H1 (cell line): ENCODE results near the gene TMCC3.

Source experiments
- POLR2A ChIP-seq, 2 experiments: IDR thresholded peaks; 1 replicate in 1 of 2; 2 replicates in 1 of 2; pipeline ENCODE4 v1.6.1; 2011; ENCODE audit warnings: low read depth in 2 of 2, low read length in 2 of 2, mild to moderate bottlenecking in 2 of 2; ENCODE audit errors: control extremely low read depth in 1 of 2
- YY1 ChIP-seq: IDR thresholded peaks from 2 replicates; pipeline ENCODE4 v1.6.1; 2011; ENCODE audit warnings: low read depth, mild to moderate bottlenecking, low read length
- TF ChIP-seq, protein P1 (sequence below): IDR thresholded peaks from 2 replicates; pipeline ENCODE4 v1.6.1; 2012; ENCODE audit warnings: inconsistent platforms
- TF ChIP-seq, protein P2 (sequence below), 3 experiments: IDR thresholded peaks; 1 replicate in 2 of 3; 2 replicates in 1 of 3; pipeline versions ENCODE4 v1.5.1 to v1.6.1; 2011; ENCODE audit warnings: low read length in 3 of 3, mild to moderate bottlenecking in 3 of 3, inconsistent platforms in 2 of 3, low read depth in 1 of 3, moderate library complexity in 1 of 3; ENCODE audit not compliant: insufficient read depth in 1 of 3; ENCODE audit errors: control extremely low read depth in 1 of 3
- TF ChIP-seq, protein P3 (sequence below): IDR thresholded peaks from 2 replicates; pipeline ENCODE4 v1.6.1; 2012; ENCODE audit warnings: inconsistent platforms

DNA sequence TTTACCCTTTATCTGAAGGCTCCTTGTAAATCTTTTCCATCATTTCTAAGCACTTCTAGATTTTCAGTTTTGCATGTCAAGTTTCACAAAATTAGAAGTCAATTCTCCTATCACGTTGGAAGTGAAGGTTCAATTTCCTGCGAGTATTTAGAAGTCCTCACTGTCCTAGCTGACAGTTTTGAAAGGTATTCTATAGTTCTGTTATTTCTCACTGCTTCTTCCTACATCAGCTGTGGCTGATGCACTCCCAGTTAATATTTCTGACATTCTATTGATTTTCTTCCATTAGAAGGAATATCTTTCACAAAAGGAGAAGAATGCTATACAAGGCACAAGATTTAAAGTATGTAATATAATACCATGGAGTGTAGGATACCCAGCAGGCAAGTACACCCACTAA is 15.8 kb upstream of the TMCC3 start:
- TF ChIP-seq, protein P1, sequence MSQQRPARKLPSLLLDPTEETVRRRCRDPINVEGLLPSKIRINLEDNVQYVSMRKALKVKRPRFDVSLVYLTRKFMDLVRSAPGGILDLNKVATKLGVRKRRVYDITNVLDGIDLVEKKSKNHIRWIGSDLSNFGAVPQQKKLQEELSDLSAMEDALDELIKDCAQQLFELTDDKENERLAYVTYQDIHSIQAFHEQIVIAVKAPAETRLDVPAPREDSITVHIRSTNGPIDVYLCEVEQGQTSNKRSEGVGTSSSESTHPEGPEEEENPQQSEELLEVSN = no peak
- no peak for TF ChIP-seq YY1
- no peak for TF ChIP-seq POLR2A (IDR thresholded peaks at IDR 0.05; ENCODE audit: control extremely low read depth in 1 of 2, low read depth in 2 of 2, low read length in 2 of 2)
- TF ChIP-seq, protein P2, sequence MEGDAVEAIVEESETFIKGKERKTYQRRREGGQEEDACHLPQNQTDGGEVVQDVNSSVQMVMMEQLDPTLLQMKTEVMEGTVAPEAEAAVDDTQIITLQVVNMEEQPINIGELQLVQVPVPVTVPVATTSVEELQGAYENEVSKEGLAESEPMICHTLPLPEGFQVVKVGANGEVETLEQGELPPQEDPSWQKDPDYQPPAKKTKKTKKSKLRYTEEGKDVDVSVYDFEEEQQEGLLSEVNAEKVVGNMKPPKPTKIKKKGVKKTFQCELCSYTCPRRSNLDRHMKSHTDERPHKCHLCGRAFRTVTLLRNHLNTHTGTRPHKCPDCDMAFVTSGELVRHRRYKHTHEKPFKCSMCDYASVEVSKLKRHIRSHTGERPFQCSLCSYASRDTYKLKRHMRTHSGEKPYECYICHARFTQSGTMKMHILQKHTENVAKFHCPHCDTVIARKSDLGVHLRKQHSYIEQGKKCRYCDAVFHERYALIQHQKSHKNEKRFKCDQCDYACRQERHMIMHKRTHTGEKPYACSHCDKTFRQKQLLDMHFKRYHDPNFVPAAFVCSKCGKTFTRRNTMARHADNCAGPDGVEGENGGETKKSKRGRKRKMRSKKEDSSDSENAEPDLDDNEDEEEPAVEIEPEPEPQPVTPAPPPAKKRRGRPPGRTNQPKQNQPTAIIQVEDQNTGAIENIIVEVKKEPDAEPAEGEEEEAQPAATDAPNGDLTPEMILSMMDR (IDR thresholded peaks at IDR 0.05; ENCODE audit: control extremely low read depth in 1 of 3, insufficient read depth in 1 of 3, low read depth in 1 of 3, low read length in 3 of 3) = no peak
- TF ChIP-seq, protein P3, sequence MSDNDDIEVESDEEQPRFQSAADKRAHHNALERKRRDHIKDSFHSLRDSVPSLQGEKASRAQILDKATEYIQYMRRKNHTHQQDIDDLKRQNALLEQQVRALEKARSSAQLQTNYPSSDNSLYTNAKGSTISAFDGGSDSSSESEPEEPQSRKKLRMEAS = no peak
